LHCN-M2 (cell line): ENCODE data around the gene HIRIP3. TPM values are rescaled to one million over a fixed set of nuclear protein-coding genes. Genes with fewer than 3 reads are reported as not detected.

Experiments
- DNase-seq: peaks from one replicate; pipeline ENCODE4 v3.0.0-alpha.2; 2012; ENCODE audit warnings: low read depth
- total RNA-seq: library from RNA; depleted of rRNA; stranded (reverse); fragments of >200 nt; gene quantifications from 2 replicates; pipeline ENCODE4 v1.2.3, GENCODE V29; 2014

The HIRIP3 gene
- total RNA-seq, 1 experiment from 2014 or later = 22.4 TPM

- DNase-seq = no peak
Measured at GRCh38 chr16:29984764-29985147, 10.7 kb downstream of the HIRIP3 start.

- no peak for DNase-seq
Measured at GRCh38 chr16:29984137-29984763, 11.2 kb downstream of the HIRIP3 start.

- DNase-seq = no peak
Measured at GRCh38 chr16:29983420-29984136, 11.8 kb downstream of the HIRIP3 start.

GRCh38 chr16:29982560-29983419 is 12.6 kb downstream of the HIRIP3 start:
- DNase-seq = no peak

DNA sequence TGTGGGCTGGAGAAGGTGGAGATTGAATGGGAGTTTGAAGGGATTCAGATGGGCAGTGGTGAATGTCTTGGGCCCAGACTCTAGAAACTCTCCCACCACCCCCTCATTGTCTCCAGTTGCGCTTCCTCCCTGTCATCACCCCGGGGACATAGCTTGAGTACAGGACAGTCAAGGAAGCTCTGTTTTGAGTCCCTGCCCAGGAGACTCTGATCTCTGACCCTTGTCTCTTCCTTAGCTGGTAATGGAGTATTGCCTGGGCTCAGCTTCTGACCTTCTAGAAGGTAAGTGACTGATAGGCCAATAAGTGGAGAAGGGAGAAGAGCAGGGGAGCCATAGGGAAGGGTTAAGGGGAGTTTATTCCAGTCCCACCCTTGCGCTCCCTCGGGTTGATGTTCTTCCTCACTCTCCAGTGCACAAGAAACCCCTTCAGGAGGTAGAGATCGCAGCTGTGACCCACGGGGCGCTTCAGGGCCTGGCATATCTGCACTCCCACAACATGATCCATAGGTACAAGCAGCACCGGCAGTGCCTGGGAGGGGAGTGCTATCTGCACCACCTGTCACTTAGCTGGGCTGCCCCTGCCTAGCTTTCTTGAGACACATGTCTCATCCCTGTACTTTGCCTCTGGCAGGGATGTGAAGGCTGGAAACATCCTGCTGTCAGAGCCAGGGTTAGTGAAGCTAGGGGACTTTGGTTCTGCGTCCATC is 16.7 kb downstream of the HIRIP3 start:
- no peak for DNase-seq

- DNase-seq = no peak
Measured at GRCh38 chr16:29978081-29978480, 17.3 kb downstream of the HIRIP3 start.

DNA sequence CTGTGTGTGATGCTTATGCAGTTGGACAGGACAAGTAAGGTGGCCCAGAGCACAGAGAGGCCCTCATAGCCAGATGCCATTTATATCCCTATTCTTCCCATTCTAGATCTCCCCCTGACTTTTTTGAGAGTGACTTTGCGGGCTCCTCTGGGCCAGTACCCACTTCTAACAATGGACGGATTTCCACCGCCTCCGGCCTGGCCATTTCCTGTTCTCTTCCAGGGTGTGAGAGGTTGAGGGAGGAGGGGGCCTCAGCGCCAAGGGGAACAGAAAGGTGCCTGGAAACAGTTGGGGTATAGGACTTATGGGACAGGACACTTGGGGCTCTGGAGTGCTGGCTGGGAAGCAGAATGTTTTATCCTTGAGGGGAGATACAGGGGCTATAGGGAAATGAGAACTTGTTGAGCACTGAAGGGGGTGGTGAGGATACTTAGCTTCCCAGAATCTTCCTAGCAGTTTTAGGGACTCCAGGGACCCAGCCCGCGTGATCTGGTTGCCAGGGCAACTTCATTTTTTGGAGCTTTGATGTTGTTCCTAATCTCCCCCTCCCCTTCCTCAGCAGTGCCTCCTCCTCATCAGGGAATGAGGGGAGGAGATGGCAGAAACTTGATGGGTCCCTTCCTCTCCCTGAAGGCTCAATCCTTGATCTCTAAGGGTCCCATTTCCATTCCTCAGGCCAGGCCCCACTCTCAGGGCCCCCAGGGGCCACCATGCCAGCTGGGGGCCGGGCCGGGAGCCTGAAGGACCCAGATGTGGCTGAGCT is 18.2 kb downstream of the HIRIP3 start:
- DNase-seq = no peak

DNA sequence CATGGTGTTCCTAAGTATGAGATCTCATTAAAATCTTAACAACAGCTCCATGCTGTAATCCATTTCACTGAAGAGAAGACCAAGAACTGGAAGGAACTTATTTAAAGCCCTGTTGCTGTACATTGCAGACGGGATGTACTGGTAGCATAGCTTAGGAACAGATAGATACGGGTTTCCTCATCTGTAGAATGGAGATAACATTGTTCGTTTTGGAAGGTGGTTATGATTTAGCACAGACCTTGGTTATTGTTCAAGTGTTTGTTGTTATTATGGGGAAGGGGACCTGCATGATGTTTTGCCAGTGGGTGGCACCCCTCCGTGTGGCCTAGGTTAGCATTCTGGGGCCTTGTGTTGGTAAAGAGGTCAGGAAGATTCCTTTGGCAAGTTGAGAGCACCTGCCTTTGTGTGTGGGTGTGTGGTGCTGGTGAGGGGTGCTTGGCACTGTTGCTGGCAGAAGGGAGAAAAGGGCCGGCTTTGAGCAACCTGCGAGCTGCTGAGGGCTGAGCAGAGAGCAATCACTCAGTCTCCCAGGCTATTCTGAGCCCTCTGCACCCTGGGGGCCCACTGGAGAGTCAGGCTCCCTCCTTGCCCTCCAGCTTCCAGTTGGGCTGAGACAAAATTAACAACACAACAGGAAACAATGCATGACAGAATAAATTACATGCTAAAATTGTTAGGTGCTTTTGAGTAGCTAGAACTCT is 19.5 kb downstream of the HIRIP3 start:
- no peak for DNase-seq

GRCh38 chr16:29975134-29975538 is 20.3 kb downstream of the HIRIP3 start:
- DNase-seq = no peak

DNA sequence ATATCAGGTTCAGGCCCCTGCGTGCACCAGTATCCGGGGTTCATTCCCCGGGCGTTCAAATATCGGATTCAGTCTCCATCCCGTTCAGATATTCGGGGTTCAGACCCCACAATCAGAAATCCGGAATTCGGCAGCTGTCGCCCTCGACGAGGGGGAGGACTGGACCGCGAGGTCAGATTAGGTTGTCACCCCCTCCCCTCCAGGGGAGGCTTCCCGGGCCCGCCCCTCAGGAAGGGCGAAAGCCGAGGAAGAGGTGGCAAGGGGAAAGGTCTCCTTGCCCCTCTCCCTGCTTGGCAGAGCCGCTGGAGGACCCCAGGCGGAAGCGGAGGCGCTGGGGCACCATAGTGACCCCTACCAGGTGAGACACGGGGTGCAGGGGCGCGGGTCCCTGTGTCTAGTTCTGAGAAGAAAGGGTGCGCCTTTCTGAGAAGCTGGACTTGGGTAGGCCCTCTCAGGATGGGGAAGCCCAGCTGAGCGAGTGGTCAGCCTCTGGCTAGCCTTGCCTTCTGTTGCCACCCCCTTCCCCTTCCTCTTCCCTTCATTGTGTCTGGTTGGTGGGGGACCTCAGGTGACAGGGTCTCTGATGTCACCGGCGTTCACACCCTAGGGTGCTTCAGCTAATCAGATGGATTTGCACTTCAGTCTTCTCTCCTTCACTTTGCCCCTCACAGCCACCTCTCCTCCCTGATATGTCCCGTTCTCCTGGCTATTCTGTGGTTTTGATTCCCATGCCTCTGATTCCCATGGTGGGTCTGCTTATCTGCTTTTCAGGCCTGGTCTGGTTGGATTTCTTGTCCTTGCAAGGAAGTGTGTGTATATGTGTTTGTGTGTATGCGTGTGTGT is 20.9 kb downstream of the HIRIP3 start:
- DNase-seq = no peak

DNA sequence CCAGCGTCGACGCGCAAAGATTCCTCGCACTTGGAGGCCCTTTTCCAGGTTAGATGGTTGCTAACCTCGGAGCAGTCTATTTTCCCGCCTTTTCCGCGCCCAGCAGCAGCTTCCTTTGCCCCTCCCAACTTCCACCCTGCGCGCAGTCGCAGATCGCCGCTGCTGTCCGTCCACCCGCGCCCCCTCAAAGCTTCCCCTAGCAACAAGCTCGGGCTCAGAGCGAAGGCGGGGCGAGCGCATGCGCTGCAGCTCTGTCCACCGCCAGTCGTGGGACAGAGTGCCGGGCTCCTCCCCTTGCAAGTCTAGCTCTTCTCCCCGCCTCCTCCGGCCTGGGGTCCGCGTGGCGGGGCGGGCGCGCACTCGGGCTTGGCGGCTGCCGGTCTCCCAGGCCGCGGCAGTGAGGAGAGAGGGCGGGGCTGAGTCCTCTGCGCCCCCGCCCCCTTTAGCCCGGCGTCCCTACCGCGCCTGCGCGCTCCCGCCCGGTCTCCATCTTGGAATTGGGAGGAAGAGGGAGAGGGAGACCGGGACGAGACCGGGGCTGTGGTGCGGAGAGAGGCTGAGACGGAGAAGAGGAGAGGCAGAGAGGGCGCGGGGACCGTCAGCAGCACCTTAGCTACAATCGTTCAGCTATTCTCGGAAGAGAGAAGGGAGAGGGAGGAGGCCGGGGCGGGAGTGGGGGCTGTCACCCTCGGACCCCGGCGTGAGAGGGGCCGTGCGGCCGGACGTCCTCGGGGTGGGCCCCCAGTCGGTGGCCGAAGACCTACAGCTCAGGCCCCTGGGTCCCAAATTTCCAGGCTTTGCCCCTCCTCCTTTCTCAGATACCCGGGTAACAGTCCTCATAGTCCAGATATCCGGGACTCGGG is 21.8 kb downstream of the HIRIP3 start, which contains the start of gene TAOK2:
Gene TAOK2, plus strand, starts transcription at position 485 of the 863 bp plus-strand sequence. CDS start 3,905 bp downstream, outside the sequence.
- peak; percentile 99 for DNase-seq

DNA sequence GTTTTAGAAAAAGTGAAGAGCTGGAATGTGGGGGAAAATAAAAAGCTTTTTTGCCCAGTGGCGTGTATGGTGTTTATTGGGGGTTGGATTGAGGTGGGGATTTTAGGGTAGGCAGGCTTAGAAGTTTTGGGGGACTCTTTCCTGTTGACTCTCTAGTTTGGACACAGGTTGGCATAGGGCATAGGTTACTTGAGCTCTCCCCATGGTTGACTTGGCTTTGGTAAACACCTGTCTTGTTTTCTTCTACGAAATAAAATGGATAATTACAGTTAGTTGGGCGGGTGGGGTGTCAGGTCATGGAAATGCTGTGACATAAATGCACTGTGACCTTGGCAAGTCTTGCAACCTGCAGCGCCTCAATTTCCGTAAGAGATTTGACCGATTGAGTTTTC is 22.4 kb downstream of the HIRIP3 start:
- DNase-seq = no peak

- no peak for DNase-seq
Measured at GRCh38 chr16:29972500-29972899, 22.9 kb downstream of the HIRIP3 start.

- DNase-seq = no peak
Measured at GRCh38 chr16:29971304-29971703, 24.1 kb downstream of the HIRIP3 start.

DNA sequence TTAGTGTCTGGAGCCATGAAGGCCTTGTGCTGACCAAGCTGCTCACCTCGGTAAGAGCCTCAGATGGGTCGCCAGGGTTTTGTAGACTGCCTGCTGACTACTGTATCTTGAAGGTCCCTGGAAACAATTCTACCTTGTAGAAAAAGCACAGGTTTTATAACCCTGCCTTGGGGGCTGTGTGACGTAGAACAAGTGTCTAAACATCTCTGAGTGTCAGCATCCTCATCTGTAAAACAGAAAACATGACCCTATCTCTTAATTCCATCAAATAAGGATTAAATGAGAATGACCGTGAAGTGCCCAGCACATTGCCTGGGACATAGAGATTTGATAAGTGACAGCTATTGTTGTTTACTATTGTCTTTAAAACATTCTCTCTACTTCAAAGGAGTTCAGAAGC is 27.2 kb downstream of the HIRIP3 start:
- DNase-seq = no peak

DNA sequence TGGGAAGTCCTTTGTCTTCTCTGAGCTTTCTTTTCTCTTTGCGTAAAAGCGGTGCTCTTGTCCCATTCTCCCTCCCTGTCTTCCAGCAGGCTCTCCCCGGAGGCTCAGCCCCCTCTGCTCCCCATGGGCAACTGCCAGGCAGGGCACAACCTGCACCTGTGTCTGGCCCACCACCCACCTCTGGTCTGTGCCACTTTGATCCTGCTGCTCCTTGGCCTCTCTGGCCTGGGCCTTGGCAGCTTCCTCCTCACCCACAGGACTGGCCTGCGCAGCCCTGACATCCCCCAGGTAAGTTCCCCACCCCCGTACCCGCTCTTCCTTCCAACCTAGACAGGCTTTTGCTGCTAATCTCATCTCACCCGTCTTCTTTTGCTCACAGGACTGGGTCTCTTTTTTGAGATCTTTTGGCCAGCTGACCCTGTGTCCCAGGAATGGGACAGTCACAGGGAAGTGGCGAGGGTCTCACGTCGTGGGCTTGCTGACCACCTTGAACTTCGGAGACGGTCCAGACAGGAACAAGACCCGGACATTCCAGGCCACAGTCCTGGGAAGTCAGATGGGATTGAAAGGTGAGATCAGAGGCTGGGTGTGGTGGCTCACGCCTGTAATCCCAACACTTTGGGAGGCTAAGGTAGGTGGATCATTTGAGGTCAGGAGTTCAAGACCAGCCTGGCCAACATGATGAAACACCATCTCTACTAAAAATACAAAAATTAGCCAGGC is 32.2 kb downstream of the HIRIP3 start:
- no peak for DNase-seq

DNA sequence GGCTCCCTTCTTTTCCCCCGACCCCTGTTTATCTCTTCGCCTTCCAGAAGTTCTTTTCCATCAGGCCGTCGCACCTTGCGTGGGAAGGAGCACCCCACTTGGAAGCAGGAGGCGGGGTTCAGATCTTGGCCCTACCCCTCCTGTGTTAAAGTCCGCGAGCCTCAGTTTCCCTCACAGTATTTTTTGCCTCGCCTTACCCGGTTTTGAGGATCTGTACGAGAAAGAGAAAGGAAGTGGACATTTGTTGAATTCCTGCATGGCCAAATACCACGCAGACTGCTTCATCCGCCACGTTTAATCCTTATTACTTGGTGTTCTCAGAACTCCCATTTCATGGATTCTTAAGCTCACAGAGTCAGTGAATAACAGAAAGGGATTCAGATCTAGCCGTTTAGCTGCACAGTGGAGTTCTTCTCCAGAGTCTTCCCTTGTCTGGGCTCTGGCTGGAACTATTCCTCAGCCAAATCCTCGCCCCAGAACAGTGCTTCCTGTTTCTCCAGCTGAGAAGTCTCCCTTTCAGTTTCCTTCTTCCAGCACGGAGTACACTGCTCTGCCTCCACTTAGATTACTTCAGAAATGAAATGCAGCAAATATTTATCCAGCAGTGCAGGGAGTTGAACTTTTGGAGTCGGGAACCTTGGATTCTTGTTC is 32.9 kb downstream of the HIRIP3 start:
- no peak for DNase-seq
